ENCODE results near the gene ZBTB7C.

GRCh38 chr18:48030616-48031480 lies 378.3 kb downstream of the ZBTB7C start:
- TF ChIP-seq, protein P1, sequence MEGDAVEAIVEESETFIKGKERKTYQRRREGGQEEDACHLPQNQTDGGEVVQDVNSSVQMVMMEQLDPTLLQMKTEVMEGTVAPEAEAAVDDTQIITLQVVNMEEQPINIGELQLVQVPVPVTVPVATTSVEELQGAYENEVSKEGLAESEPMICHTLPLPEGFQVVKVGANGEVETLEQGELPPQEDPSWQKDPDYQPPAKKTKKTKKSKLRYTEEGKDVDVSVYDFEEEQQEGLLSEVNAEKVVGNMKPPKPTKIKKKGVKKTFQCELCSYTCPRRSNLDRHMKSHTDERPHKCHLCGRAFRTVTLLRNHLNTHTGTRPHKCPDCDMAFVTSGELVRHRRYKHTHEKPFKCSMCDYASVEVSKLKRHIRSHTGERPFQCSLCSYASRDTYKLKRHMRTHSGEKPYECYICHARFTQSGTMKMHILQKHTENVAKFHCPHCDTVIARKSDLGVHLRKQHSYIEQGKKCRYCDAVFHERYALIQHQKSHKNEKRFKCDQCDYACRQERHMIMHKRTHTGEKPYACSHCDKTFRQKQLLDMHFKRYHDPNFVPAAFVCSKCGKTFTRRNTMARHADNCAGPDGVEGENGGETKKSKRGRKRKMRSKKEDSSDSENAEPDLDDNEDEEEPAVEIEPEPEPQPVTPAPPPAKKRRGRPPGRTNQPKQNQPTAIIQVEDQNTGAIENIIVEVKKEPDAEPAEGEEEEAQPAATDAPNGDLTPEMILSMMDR (conservative IDR thresholded peaks at IDR 0.05; ENCODE audit: low read length): peak; percentile 88
- no peak for TF ChIP-seq EZH2phosphoT487 (IDR thresholded peaks at IDR 0.05; ENCODE audit: borderline replicate concordance)

All from Loucy (cell line).